Tibial nerve (tissue), 3 donors: Measurements from ENCODE around the gene DTYMK.

Experiments used
- CTCF ChIP-seq, 5 experiments: fragments of 200-600 bp in 3 of 5; fragments of 450-650 bp in 2 of 5; sonication (generic) in 3 of 5; IDR thresholded peaks; one replicate each; pipeline ENCODE4 v1.5.1; 2016 to 2019; ENCODE audit warnings: antibody characterized with exemption in 5 of 5, mild to moderate bottlenecking in 3 of 5, moderate library complexity in 2 of 5
- POLR2A ChIP-seq, 2 donors: fragments of 450-650 bp; IDR thresholded peaks; one replicate each; pipeline ENCODE4 v1.6.1; 2017; ENCODE audit warnings: antibody characterized with exemption in 2 of 2, mild to moderate bottlenecking in 2 of 2, moderate library complexity in 2 of 2

- TF ChIP-seq CTCF (IDR thresholded peaks at IDR 0.05) (no peak), POLR2A (IDR thresholded peaks at IDR 0.05) (no peak)
Measured at GRCh38 chr2:241720560-241720959, 33.9 kb upstream of the DTYMK start.
